ENCODE results near the gene HSPA2.

The HSPA2 gene

GRCh38 chr14:64540208-64541202 is at the start of gene HSPA2:
Gene HSPA2, plus strand, starts transcription at chr14:64540741. Its CDS starts 109 bp downstream, at chr14:64540850.
- DNase-seq: peak; percentile 99

- DNase-seq: no peak
Observed at GRCh38 chr14:64491637-64492036, 48.9 kb upstream of the HSPA2 start.

- DNase-seq: no peak
Observed at GRCh38 chr14:64493455-64493854, 47.1 kb upstream of the HSPA2 start.

GRCh38 chr14:64495252-64495651 is 45.3 kb upstream of the HSPA2 start:
- DNase-seq: no peak

GRCh38 chr14:64496764-64497163 is 43.8 kb upstream of the HSPA2 start:
- no peak for DNase-seq

GRCh38 chr14:64500088-64500487 is 40.5 kb upstream of the HSPA2 start:
- no peak for DNase-seq

- DNase-seq: no peak
Observed at GRCh38 chr14:64501411-64502171, 39.0 kb upstream of the HSPA2 start.

- DNase-seq: no peak
Observed at GRCh38 chr14:64502456-64502855, 38.1 kb upstream of the HSPA2 start.

GRCh38 chr14:64502887-64503433 is 37.6 kb upstream of the HSPA2 start:
- DNase-seq: no peak

- peak; percentile 85 for DNase-seq
Observed at GRCh38 chr14:64503434-64504309, 36.9 kb upstream of the HSPA2 start, which contains the start of gene ZBTB25. Gene ZBTB25, minus strand, starts transcription at chr14:64503838. Its CDS starts 13,305 bp downstream, at chr14:64490533.

- DNase-seq: peak; percentile 75
Observed at GRCh38 chr14:64504310-64504896, 36.1 kb upstream of the HSPA2 start, which contains the start of gene ZBTB1. Gene ZBTB1, plus strand, starts transcription at chr14:64504770. Its CDS starts 16,735 bp downstream, at chr14:64521505.

GRCh38 chr14:64504897-64505794 is 35.4 kb upstream of the HSPA2 start:
- DNase-seq: peak; percentile 79

- no peak for DNase-seq
Observed at GRCh38 chr14:64506721-64507120, 33.8 kb upstream of the HSPA2 start.

- DNase-seq: no peak
Observed at GRCh38 chr14:64507376-64508156, 33.0 kb upstream of the HSPA2 start.

- DNase-seq: no peak
Observed at GRCh38 chr14:64508215-64508776, 32.2 kb upstream of the HSPA2 start.

- DNase-seq: no peak
Observed at GRCh38 chr14:64509036-64509435, 31.5 kb upstream of the HSPA2 start.

GRCh38 chr14:64510825-64511671 is 29.5 kb upstream of the HSPA2 start:
- DNase-seq: peak; percentile 37

- DNase-seq: no peak
Observed at GRCh38 chr14:64513271-64513670, 27.3 kb upstream of the HSPA2 start.

Data from NCI-H510A (cell line).